ENCODE measurements around the gene FZD8. TPM values are rescaled to one million over a fixed set of nuclear protein-coding genes. Genes with fewer than 3 reads are reported as not detected.

Gene FZD8
- total RNA-seq, 1 experiment from 2014 or later, result 0.22 TPM

GRCh38 chr10:35588836-35589235 lies 53.3 kb downstream of the FZD8 start:
- no peak for TF ChIP-seq CTCF (IDR thresholded peaks at IDR 0.05 in 2 of 3, conservative IDR thresholded peaks at IDR 0.05 in 1 of 3; ENCODE audit: borderline replicate concordance in 1 of 3, insufficient read depth in 1 of 3, low read depth in 2 of 3, low read length in 2 of 3)
- TF ChIP-seq CBX3 (IDR thresholded peaks at IDR 0.05; ENCODE audit: low read depth), result no peak
- no peak for TF ChIP-seq SRF (IDR thresholded peaks at IDR 0.05; ENCODE audit: low read depth)
- no peak for TF ChIP-seq EZH2phosphoT487 (IDR thresholded peaks at IDR 0.05; ENCODE audit: borderline replicate concordance)
- no peak for TF ChIP-seq ZNF274 (IDR thresholded peaks at IDR 0.05; ENCODE audit: low read depth, low read length)
- TF ChIP-seq RAD21 (IDR thresholded peaks at IDR 0.05; ENCODE audit: low read depth), result no peak
- TF ChIP-seq TCF7L2 (IDR thresholded peaks at IDR 0.05; ENCODE audit: borderline replicate concordance, extremely low read depth, insufficient read depth, insufficient read length), result no peak
- TF ChIP-seq SIN3A (IDR thresholded peaks at IDR 0.05; ENCODE audit: low read depth), result no peak
- TF ChIP-seq MAX (IDR thresholded peaks at IDR 0.05), result no peak
- TF ChIP-seq ATF3 (IDR thresholded peaks at IDR 0.05), result no peak
- no TSS peak for BruUV-seq (replicated peaks)
- Histone ChIP-seq H2AFZ (ENCODE audit: low read depth, low read length, poor library complexity, severe bottlenecking) (no peak overlapping the region), H4K20me1 (ENCODE audit: insufficient read depth) (no peaks in the 10 kb centered on the region), H3K36me3 (ENCODE audit: control insufficient read depth in 1 of 2, insufficient read depth in 2 of 2, low read length in 2 of 2) (no peaks in the 10 kb centered on the region), H3K27me3 (ENCODE audit: insufficient read depth, low read length) (peaks cover 12% of the 10 kb centered on the region; the same call in 1 of the 2 replicates), H3K4me1 (ENCODE audit: control insufficient read depth in 1 of 2, insufficient read depth in 2 of 2, low read length in 2 of 2) (no peaks in the 10 kb centered on the region), H3K27ac (ENCODE audit: low read depth, low read length) (no peak overlapping the region), H3K9me3 (ENCODE audit: control insufficient read depth in 1 of 2, insufficient read depth in 1 of 2, low read depth in 1 of 2, low read length in 2 of 2) (no peaks in the 10 kb centered on the region), H3K9ac (ENCODE audit: low read length) (no peak overlapping the region), H3K79me2 (ENCODE audit: insufficient read depth, low read length) (no peaks in the 10 kb centered on the region), H3K9me2 (ENCODE audit: insufficient read depth) (no peaks in the 10 kb centered on the region), H3K4me3 (replicated peaks in 1 of 2; ENCODE audit: low read depth in 1 of 2, low read length in 2 of 2) (no peak overlapping the region), H3K4me2 (ENCODE audit: low read length) (no peak overlapping the region)
- DNase-seq (ENCODE audit: low read depth, low spot score) (no peak), ATAC-seq (no peak)
- ChIA-PET CTCF (interaction anchor here (1.6 kb wide), 1 partner anchor 594 kb away, joined by 4 read pairs; no protein-coding TSS in a partner anchor), POLR2A (no interaction called here), RAD21 (ENCODE audit: low non-redundant PET in 1 of 2, low total read pairs in 2 of 2, uncharacterized antibody in 2 of 2, unreplicated experiment in 2 of 2) (no interaction called here)
- intact Hi-C loops (cut with micrococcal nuclease), result no loop called here

Other genes with a start within 250 kb of the FZD8 start
- not detected for gene GJD4, start 37.0 kb downstream of the FZD8 start, total RNA-seq (2021; ENCODE audit: unreplicated experiment)

Measured in HCT116 (cell line).